Central memory CD8-positive, alpha-beta T cell (primary cell): ENCODE measurements around the gene PLIN1.
A peak's percentile ranks its signal among the peaks of the same experiment; 100 is the strongest.

Source experiments
- ATAC-seq: fragments of 150-1000 bp; cut with Tn5 transposase; replicated peaks from 2 replicates; pipeline ENCODE4 v1.10.0; 2022; ENCODE audit warnings: mild to moderate bottlenecking, moderate FRiP score, moderate number of reproducible peaks; ENCODE audit not compliant: poor library complexity, severe bottlenecking; ENCODE audit errors: extremely low read depth
- DNase-seq, 2 donors: peaks; one replicate each; pipeline ENCODE4 v3.0.0; 2021; ENCODE audit warnings: low spot score in 2 of 2
- H3K27ac Mint-ChIP-seq: one replicate; pipeline ENCODE4 v1.8.0; 2022; ENCODE audit warnings: low read depth, mild to moderate bottlenecking, moderate library complexity, mixed read lengths
- H3K27me3 Mint-ChIP-seq: one replicate; pipeline ENCODE4 v1.8.0; 2022; ENCODE audit warnings: mixed read lengths
- H3K36me3 Mint-ChIP-seq: one replicate; pipeline ENCODE4 v1.8.0; 2022; ENCODE audit warnings: mild to moderate bottlenecking, moderate library complexity, mixed read lengths; ENCODE audit not compliant: insufficient read depth
- H3K4me1 Mint-ChIP-seq: one replicate; pipeline ENCODE4 v1.8.0; 2022; ENCODE audit warnings: mixed read lengths
- H3K4me3 Mint-ChIP-seq: one replicate; pipeline ENCODE4 v1.8.0; 2022; ENCODE audit warnings: mild to moderate bottlenecking, moderate library complexity, mixed read lengths
- H3K9me3 Mint-ChIP-seq: one replicate; pipeline ENCODE4 v1.8.0; 2022; ENCODE audit warnings: mixed read lengths

The PLIN1 gene

DNA sequence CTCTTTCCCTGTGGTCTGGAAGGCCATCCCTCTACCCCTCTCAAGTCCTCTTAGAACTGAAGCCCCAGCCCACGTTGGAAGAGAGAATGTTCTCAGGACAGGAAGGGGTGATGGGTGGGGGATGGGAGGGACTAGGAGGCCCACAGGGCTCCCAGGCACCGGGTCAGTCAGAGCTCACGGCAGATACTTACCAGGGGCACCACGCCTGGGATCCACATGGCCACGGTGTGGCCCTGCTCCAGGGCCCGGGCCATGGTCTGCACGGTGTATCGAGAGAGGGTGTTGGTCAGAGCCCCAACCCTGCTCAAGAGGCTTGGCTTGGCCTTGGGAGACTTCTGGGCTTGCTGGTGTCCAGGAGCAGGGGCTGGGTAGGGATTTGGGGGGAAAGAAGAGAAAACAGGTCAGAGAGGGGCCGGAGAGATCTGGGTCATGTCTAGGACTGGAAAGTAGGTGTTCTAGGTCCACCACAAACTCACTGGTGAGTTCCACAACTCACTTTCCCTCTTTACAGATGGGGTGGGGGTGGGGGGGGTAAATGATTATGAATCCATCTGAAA lies 9.8 kb downstream of the PLIN1 start:
- Mint-ChIP-seq H3K9me3 (no peaks in the 10 kb centered on the region), H3K27ac (no peak overlapping the region), H3K4me1 (no peaks in the 10 kb centered on the region), H3K27me3 (peaks cover 18% of the 10 kb centered on the region), H3K36me3 (no peaks in the 10 kb centered on the region), H3K4me3 (no peak overlapping the region)
- DNase-seq, result no peak
- ATAC-seq, result no peak

DNA sequence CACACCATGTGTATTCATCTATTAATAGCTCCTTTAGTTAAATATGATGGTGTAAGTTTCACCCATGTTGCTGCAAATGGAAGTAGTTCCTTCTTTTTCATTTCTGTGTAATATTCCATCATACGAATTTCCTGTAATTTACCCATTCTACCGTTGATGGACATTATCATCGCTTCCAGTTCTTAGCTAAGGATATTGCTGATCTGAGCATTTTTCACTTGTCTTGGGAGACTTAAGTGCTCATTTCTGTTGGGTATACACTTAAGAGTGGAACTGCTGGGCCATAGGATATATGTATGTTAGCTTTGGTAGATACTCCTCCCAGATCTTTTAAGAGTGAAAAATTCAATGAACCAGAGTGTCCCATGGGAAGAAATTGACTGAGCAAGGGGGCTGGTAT lies 11.0 kb downstream of the PLIN1 start:
- Mint-ChIP-seq H3K27ac (no peak overlapping the region), H3K27me3 (peaks cover 24% of the 10 kb centered on the region), H3K9me3 (no peaks in the 10 kb centered on the region), H3K4me1 (no peaks in the 10 kb centered on the region), H3K4me3 (no peak overlapping the region), H3K36me3 (no peaks in the 10 kb centered on the region)
- DNase-seq, result no peak
- ATAC-seq, result no peak

DNA sequence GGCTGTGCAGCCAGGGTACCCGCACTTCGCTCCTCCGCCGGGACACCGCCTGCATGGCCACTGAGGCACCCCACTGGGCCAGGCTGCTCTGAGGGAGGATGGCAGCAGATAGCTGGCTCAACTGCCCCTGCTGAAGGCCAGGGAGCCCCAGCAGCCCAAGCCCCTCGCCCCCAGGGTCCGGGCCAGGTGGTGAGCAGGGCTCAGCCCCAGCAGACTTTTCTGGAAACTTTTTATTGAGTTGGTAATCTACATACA lies 11.5 kb downstream of the PLIN1 start:
- ATAC-seq (no peak), DNase-seq (no peak)
- Mint-ChIP-seq H3K27me3 (peaks cover 30% of the 10 kb centered on the region), H3K36me3 (no peaks in the 10 kb centered on the region), H3K9me3 (no peaks in the 10 kb centered on the region), H3K4me3 (no peak overlapping the region), H3K4me1 (no peaks in the 10 kb centered on the region), H3K27ac (no peak overlapping the region)

DNA sequence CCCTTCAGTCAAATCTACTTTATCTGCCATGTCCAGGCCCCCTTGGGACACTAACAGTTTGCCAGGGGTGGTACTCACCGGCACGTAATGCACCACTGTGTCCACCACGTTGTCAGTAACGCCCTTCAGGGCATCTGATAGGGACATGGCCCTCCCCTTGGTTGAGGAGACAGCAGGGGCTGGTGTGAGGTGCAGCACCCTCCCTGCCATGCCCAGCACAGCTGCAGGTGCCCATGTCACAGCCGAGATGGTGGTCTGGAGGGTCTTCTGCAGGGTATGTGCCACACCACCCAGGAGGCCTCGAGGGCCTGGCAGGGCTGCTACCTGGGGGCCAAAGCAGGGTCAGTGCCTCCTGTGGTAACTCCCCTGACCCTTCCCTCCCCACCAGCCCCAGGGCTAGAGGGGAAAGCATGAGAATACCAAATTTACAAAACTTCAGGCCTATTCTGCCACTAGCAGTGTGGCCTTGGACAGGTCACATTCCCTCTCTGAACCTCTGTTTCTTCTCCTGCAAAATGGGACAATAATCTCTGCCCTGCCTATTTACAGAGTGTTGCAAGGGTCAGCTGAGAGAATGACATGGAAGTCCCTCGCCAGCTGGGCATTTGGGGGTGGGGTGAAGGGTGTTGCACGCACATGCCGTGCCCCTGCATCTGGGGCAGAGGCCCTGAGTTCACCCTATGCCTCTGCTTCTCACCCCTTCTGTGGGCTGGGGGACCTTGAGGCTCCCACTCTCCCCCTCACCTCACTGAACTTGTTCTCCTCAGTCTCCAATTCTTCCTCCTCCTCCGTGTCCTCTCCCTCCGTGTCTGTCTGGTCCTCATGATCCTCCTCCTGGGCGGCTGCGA lies 12.1 kb downstream of the PLIN1 start:
- Mint-ChIP-seq H3K4me3 (no peak overlapping the region), H3K27me3 (peaks cover 35% of the 10 kb centered on the region), H3K4me1 (no peaks in the 10 kb centered on the region), H3K27ac (no peak overlapping the region), H3K9me3 (no peaks in the 10 kb centered on the region), H3K36me3 (no peaks in the 10 kb centered on the region)
- ATAC-seq (no peak), DNase-seq (no peak)

DNA sequence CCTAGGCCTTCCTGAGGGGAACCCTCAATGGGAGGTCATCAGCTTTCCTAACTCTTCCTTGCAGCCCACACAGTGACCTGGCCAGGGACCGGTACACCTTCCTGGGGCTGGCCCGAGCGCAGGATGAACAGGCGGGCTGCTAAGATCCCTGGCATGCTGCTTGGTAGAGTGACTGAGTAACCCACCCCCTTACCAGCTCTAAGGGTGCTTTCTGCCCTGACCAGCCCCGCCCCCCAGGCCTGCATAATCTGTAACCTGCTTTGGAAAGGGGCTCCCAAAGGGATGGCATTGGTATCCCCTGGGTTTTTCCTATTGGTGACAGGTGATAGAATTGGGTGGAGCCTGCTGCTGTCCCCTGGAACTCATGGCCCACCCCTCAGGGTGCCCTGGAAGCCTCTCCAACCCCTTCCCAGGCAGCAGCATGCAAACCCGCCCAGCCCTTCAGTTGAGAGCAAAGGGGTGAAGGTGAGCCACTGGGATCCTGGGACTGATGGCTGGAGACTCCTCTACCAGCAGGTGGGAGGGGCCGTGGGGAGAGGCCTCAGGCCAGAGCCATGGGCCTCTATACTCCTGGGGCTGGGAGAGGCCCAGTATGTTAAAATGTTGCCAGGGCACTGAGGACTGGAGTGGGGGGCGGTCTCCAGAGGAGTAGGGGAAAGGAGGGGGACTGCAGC lies 12.8 kb downstream of the PLIN1 start:
- no peaks in the 10 kb centered on the region for H3K36me3 Mint-ChIP-seq
- H3K4me3 Mint-ChIP-seq, result no peak overlapping the region
- ATAC-seq (no peak), DNase-seq (no peak)
- H3K27ac Mint-ChIP-seq, result no peak overlapping the region
- no peaks in the 10 kb centered on the region for H3K9me3 Mint-ChIP-seq
- peaks cover 38% of the 10 kb centered on the region for H3K27me3 Mint-ChIP-seq
- H3K4me1 Mint-ChIP-seq, result no peaks in the 10 kb centered on the region

DNA sequence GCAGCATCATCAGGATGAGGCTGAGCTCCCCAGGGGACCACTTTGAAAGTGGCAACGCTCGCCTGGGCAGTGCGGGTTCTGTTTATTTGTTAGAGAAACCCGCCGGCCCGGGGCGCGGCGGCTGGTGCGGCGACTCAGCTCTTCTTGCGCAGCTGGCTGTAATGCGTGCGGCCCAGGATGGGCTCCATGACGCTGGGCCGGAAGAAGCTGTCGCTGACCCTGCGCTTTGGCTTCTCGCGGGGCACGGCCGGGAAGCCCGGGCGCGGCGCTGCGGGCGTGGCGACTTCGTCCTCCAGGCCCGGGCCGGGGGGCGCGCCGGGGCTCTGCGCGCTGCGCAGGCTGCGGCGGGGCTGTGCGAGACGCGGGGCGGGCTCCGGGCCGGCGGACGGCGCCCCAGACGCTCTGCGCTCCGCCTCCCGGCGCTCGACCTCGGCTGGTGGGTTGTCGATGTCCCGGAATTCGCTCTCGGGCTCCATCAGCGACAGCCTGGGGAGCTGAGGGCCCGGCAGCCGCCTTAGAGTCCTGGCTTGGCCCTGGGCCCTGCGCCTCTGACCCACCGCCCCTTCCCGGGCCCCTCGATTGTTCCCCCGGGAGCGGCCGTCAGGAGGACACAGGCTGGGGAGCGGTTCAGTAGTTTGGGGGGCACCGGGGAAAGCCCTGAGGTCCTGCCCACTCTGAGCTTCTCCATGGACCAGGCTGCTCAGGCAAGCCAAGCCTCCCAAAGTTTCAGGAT lies 13.6 kb downstream of the PLIN1 start:
- no peaks in the 10 kb centered on the region for H3K9me3 Mint-ChIP-seq
- ATAC-seq (no peak), DNase-seq (no peak)
- no peak overlapping the region for H3K27ac Mint-ChIP-seq
- no peaks in the 10 kb centered on the region for H3K4me1 Mint-ChIP-seq
- no peaks in the 10 kb centered on the region for H3K36me3 Mint-ChIP-seq
- peaks cover 45% of the 10 kb centered on the region for H3K27me3 Mint-ChIP-seq
- H3K4me3 Mint-ChIP-seq, result no peak overlapping the region

DNA sequence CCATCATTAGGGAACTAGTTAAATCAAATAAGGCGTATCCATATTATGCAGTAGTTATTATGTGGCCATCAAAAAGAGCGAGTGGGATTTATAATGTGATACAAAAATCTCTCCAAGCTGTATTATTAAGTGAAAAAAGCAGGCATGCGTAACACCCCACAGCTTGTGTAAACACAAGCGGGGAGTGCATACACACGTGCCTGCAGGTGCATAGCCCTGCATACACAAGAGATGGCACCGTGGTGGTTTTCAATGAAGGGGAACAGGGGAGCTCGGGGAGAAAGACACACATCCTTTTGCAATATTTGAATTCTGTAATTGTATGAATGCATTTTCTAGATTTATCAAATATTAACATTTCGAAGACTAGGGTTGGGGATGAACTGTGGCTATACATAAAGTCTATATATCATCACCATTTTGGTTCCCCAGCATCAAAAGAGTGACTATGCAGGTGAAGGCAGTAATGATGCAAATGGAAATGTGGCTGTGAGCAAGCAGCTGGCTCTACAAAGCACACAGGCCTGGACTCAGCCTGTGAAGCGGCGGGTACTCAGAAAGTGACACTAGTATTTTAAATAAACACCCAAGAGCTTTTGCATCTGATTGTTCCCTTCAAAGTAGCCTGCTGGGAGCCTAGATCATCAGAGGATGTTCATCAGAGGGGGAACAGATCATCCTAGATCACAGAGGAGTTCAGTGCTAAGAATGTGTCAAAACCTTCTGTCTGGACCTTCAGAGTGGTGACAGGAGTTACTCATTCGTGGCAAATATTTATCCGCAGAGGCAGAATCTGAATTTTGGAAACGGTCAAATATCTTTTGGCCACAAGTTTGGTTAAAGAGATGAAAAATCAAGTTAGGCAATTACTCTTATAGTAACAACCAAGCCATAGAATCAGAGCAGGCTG lies 14.5 kb downstream of the PLIN1 start:
- H3K27me3 Mint-ChIP-seq, result peaks cover 54% of the 10 kb centered on the region
- no peaks in the 10 kb centered on the region for H3K4me1 Mint-ChIP-seq
- no peaks in the 10 kb centered on the region for H3K9me3 Mint-ChIP-seq
- no peak for ATAC-seq
- H3K4me3 Mint-ChIP-seq, result peak overlapping the region; percentile 0
- H3K36me3 Mint-ChIP-seq, result no peaks in the 10 kb centered on the region
- no peak overlapping the region for H3K27ac Mint-ChIP-seq
- DNase-seq, result no peak

DNA sequence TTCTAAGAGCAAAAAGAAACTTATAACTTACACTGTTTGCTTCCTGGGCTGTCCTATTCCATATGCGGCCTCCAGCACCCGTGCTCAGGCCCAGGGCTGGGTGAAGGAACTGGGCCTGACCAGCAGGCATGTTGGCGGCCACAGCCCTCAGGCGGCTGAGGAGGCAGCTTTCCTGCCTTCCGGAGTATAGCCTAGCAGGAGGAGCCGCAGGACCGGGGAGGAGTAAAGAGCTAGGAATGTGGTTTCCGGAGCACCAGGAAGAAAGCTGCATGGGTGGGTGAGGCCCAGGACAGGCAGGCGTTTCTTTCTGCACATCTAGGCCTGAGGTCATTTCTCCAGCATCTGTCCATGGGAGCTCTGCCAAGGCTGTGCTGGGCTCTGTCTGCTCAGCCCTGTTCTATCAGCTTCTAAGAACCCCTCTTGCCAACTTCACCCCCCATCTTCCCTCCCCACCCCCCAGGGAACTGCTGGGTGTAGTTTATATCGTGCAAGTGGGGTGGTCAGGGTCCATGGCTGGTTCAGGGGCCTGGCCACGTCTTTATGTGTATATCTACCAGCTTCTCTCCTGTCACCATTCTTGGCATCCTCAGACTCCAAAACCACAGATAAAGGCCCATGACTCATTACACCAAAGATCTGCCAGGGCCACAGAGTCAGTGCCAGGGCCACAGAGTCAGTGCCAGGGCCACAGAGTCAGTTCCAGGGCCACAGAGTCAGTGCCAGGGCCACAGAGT lies 16.1 kb downstream of the PLIN1 start:
- DNase-seq (no peak), ATAC-seq (no peak)
- Mint-ChIP-seq H3K9me3 (no peaks in the 10 kb centered on the region), H3K36me3 (no peaks in the 10 kb centered on the region), H3K4me1 (no peaks in the 10 kb centered on the region), H3K27me3 (peaks cover 64% of the 10 kb centered on the region), H3K27ac (no peak overlapping the region), H3K4me3 (no peak overlapping the region)

DNA sequence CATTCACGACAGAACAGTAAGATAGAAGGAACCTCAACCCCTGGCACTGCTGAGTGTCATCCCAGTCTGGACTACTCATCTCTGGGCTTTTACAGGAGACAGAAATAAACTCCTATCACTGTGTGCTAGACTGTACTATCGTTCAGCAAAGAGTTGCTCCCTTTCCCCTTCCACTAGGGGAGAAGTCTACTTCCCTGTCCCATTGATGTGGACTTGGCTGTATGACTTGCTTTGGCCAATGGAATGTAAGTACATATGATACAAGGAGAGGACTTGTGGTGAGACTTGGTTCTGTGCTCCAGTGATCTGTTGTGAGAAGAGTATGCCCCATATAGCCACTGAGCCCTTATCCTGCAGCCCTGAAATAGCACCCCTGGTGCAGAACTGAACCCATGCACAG lies 18.6 kb downstream of the PLIN1 start:
- Mint-ChIP-seq H3K4me1 (peaks cover 3% of the 10 kb centered on the region), H3K4me3 (no peak overlapping the region), H3K27me3 (peaks cover 72% of the 10 kb centered on the region), H3K9me3 (no peaks in the 10 kb centered on the region), H3K27ac (no peak overlapping the region), H3K36me3 (no peaks in the 10 kb centered on the region)
- DNase-seq (no peak), ATAC-seq (no peak)

DNA sequence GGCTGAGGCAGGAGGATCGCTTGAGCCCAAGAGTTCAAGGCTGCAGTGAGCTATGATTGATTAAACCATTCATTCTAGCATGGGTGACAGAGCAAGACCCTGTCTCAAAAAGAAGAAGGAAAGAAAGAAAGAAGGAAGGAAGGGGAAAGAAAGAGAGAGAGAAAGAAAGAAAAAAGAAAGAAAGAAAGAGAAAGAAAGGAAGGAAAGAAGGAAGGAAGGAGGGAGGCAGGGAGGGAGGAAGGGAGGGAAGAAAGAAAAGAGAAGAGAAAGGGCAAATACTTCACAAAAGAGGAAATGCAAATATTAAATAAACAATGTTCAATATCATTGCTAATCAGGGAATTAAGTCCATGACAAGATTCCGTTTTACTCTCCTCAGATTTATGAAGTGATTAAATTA lies 19.9 kb downstream of the PLIN1 start:
- Mint-ChIP-seq H3K27ac (no peak overlapping the region), H3K9me3 (no peaks in the 10 kb centered on the region), H3K27me3 (peaks cover 77% of the 10 kb centered on the region), H3K4me1 (peaks cover 12% of the 10 kb centered on the region), H3K36me3 (no peaks in the 10 kb centered on the region), H3K4me3 (no peak overlapping the region)
- no peak for DNase-seq
- ATAC-seq, result no peak

DNA sequence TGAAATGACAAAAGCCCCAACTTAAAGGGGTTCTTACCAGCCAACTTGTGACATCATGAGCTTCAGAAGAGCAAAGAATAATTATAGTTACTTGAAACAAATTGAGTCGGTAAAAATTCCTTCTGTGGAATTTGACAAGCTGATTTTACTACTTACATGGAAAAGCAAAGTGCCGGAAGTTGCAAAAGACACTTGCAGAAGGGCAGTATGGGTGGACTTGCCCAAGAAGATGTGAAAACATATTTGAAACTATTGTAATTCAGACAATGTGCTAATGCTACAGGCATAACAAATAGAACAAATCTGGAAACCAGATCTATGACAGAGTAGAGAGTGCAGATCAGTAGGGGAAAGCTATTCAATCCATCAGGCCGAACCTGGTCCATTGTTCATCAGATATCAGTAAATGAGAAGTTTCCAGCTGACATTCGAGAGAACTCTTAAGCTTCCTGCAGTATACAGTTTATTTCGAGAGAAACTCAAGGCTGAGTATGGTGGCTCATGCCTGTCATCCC lies 21.4 kb downstream of the PLIN1 start:
- Mint-ChIP-seq H3K4me3 (no peak overlapping the region), H3K27me3 (peaks cover 82% of the 10 kb centered on the region)

More for the DNA sequence above, 21.4 kb downstream of the PLIN1 start:
- peaks cover 12% of the 10 kb centered on the region for H3K4me1 Mint-ChIP-seq
- H3K36me3 Mint-ChIP-seq, result no peaks in the 10 kb centered on the region
- ATAC-seq (no peak), DNase-seq (no peak)
- no peak overlapping the region for H3K27ac Mint-ChIP-seq
- H3K9me3 Mint-ChIP-seq, result no peaks in the 10 kb centered on the region
